ENCODE measurements around the gene DNAJC21. TPM values are rescaled to one million over a fixed set of nuclear protein-coding genes. Genes with fewer than 3 reads are reported as not detected.

The DNAJC21 gene
- polyA plus RNA-seq, 1 donor (not counting 4 experiments of a cell fraction or from before 2014, with no cell fraction given) = 29.6 TPM

DNA sequence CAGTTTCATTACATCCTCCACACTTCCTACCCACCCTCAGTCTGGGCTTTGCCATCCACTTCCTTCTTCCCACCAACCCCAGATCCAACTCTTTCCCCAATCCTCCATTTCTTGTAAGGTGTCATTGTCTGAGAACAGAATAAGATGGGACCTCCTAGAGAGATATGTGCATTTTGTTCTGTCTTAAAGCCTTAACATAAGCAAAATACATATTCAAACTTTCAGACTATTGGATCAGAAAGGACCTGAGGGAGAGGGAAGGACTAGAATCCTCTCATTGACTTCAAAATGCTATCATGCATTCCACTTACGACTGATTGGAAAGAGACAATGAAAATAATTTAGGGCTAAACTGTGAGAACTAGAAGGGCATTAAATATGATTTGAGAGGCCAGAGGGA is 75.4 kb downstream of the DNAJC21 start:
- no peak overlapping the region for H2AFZ ChIP-seq (ENCODE audit: control insufficient read depth, low read length)
- no peak for FAIRE-seq
- TF ChIP-seq EZH2 (IDR thresholded peaks at IDR 0.05; ENCODE audit: low read length) = no peak
- TF ChIP-seq CTCF (optimal IDR thresholded peaks at IDR 0.05 in 1 of 3, IDR thresholded peaks at IDR 0.05 in 1 of 3, conservative IDR thresholded peaks at IDR 0.05 in 1 of 3; ENCODE audit: extremely low read depth in 1 of 3, insufficient read depth in 2 of 3, low read length in 3 of 3) = no peak

More for the DNA sequence above, 75.4 kb downstream of the DNAJC21 start:
- Histone ChIP-seq H3K27ac (ENCODE audit: control insufficient read depth, insufficient read depth, low read length) (no peak overlapping the region), H3K9me3 (ENCODE audit: control insufficient read depth, low read depth, low read length) (no peaks in the 10 kb centered on the region), H3K36me3 (ENCODE audit: control insufficient read depth in 2 of 2, extremely low read depth in 1 of 2, insufficient read depth in 2 of 2, low read length in 2 of 2) (no peaks in the 10 kb centered on the region), H3K79me2 (ENCODE audit: control insufficient read depth, insufficient read depth, low read length) (no peaks in the 10 kb centered on the region), H3K4me3 (ENCODE audit: control insufficient read depth in 2 of 3, extremely low read depth in 1 of 3, insufficient read depth in 2 of 3, low read depth in 1 of 3, low read length in 3 of 3) (no peak overlapping the region), H3K9ac (ENCODE audit: control insufficient read depth, extremely low read depth, insufficient read depth, low read length) (no peak overlapping the region), H3K4me1 (ENCODE audit: control insufficient read depth, extremely low read depth, insufficient read depth, low read length) (no peaks in the 10 kb centered on the region), H3K27me3 (ENCODE audit: control insufficient read depth, extremely low read depth, insufficient read depth, low read length) (no peaks in the 10 kb centered on the region), H3K4me2 (ENCODE audit: control insufficient read depth, extremely low read depth, insufficient read depth, low read depth, low read length) (no peak overlapping the region), H4K20me1 (ENCODE audit: control insufficient read depth, extremely low read depth, insufficient read depth, low read length) (no peaks in the 10 kb centered on the region), H3K9me1 (ENCODE audit: control insufficient read depth, extremely low read depth, insufficient read depth, low read length) (no peaks in the 10 kb centered on the region)
- dilution Hi-C loops (cut with MboI; ENCODE audit: extremely low pct_ligation_motif_present, low sequenced_read_pairs) = no loop called here
- no peak for DNase-seq (ENCODE audit: low read depth, low spot score)

Other genes with a start within 250 kb of the DNAJC21 start
- gene TTC23L, start 90.4 kb upstream of the DNAJC21 start, polyA plus RNA-seq = 0.04 to 0.12 TPM in 2 of 3 replicates, not detected in the other
- gene RAD1, start 14.1 kb upstream of the DNAJC21 start, polyA plus RNA-seq = 14.4 to 23.1 TPM (median 14.9 TPM) in 3 replicates
- 25.4 to 63.0 TPM (median 27.3 TPM) in 3 replicates for gene BRIX1, start 13.8 kb upstream of the DNAJC21 start, polyA plus RNA-seq
- gene AGXT2, start 118.4 kb downstream of the DNAJC21 start, polyA plus RNA-seq = not detected in 3 replicates

All from keratinocyte (primary cell).